SK-N-SH (cell line): Measurements from ENCODE around the gene ABCC4. TPM values are rescaled to one million over a fixed set of nuclear protein-coding genes. Genes with fewer than 3 reads are reported as not detected.

Experiments
- CTCF ChIA-PET: fragments of 300-600, 350-600 bp; formaldehyde crosslinking; extraction: SDS; loops from one replicate; lab custom pipeline; 2021; lab: Yijun Ruan, JAX
- POLR2A ChIA-PET: fragments of 350-600 bp; sonication (Branson Sonifier 250); formaldehyde crosslinking; extraction: SDS; loops from one replicate; lab custom pipeline; 2020; ENCODE audit warnings: antibody characterized with exemption, inconsistent platforms; lab: Yijun Ruan, JAX
- DNase-seq: peaks from one replicate; pipeline ENCODE4 v3.0.0; 2012
- H2AFZ ChIP-seq: fragments of 200-600 bp; sonication (generic); 2 replicates; pipeline ENCODE4 v1.8.1; 2016; ENCODE audit warnings: antibody characterized with exemption, mild to moderate bottlenecking, low read depth
- H3F3A ChIP-seq: fragments of 200-600 bp; sonication (generic); replicated peaks from 2 replicates; pipeline ENCODE3; 2016; ENCODE audit warnings: antibody characterized with exemption, mild to moderate bottlenecking; ENCODE audit not compliant: insufficient read depth
- H3K27ac ChIP-seq, 2 experiments: fragments of 200-500 bp in 1 of 2; fragments of 200-600 bp in 1 of 2; sonication (Bioruptor generic) in 1 of 2; sonication (generic), shearing (Covaris generic) in 1 of 2; 2 replicates each; pipeline versions ENCODE4 v1.5.1 to v1.6.1; 2014 to 2016; ENCODE audit warnings: low read depth in 2 of 2, inconsistent platforms in 1 of 2, low read length in 1 of 2, mild to moderate bottlenecking in 1 of 2, mixed read lengths in 1 of 2
- H3K27me3 ChIP-seq: fragments of 200-600 bp; sonication (generic), shearing (Covaris generic); 2 replicates; pipeline ENCODE4 v1.6.1; 2016; ENCODE audit warnings: mixed run types; ENCODE audit not compliant: insufficient read depth
- H3K36me3 ChIP-seq, 2 experiments: fragments of 200-500 bp in 1 of 2; fragments of 200-600 bp in 1 of 2; sonication (Bioruptor generic) in 1 of 2; sonication (generic) in 1 of 2; replicated peaks in 1 of 2; 2 replicates each; pipeline versions ENCODE3 to v1.5.1; 2014 to 2016; ENCODE audit warnings: low read length in 1 of 2, mild to moderate bottlenecking in 1 of 2; ENCODE audit not compliant: insufficient read depth in 2 of 2, control insufficient read depth in 1 of 2
- H3K4me1 ChIP-seq, 2 experiments: fragments of 200-500 bp in 1 of 2; fragments of 200-600 bp in 1 of 2; sonication (Bioruptor generic) in 1 of 2; sonication (generic), shearing (Covaris generic) in 1 of 2; 2 replicates each; pipeline versions ENCODE4 v1.5.1 to v1.6.1; 2014 to 2016; ENCODE audit warnings: low read depth in 1 of 2, low read length in 1 of 2, mixed run types in 1 of 2; ENCODE audit not compliant: insufficient read depth in 2 of 2, control insufficient read depth in 1 of 2
- H3K4me2 ChIP-seq: fragments of 200-600 bp; sonication (generic), shearing (Covaris generic); 2 replicates; pipeline ENCODE4 v1.6.1; 2017; ENCODE audit warnings: mixed run types
- H3K4me3 ChIP-seq, 2 experiments: fragments of 200-500 bp in 1 of 2; fragments of 200-600 bp in 1 of 2; sonication (Bioruptor generic) in 1 of 2; sonication (generic), shearing (Covaris generic) in 1 of 2; 2 replicates each; pipeline versions ENCODE4 v1.5.1 to v1.8.1; 2014 to 2016; ENCODE audit warnings: low read depth in 2 of 2, inconsistent platforms in 1 of 2, low read length in 1 of 2, mild to moderate bottlenecking in 1 of 2, mixed read lengths in 1 of 2, moderate library complexity in 1 of 2
- H3K79me2 ChIP-seq: fragments of 200-600 bp; sonication (generic); 2 replicates; pipeline ENCODE4 v1.8.1; 2017; ENCODE audit warnings: mild to moderate bottlenecking; ENCODE audit not compliant: insufficient read depth
- H3K9ac ChIP-seq: fragments of 200-600 bp; sonication (generic); 2 replicates; pipeline ENCODE4 v1.6.1; 2017; ENCODE audit warnings: mixed run types
- H3K9me2 ChIP-seq: fragments of 200-600 bp; sonication (generic); 2 replicates; pipeline ENCODE4 v1.6.1; 2017; ENCODE audit warnings: mixed run types
- H3K9me3 ChIP-seq: fragments of 200-600 bp; sonication (generic); 2 replicates; pipeline ENCODE4 v1.6.1; 2017; ENCODE audit warnings: mixed run types, mild to moderate bottlenecking, moderate library complexity
- H4K20me1 ChIP-seq: fragments of 200-600 bp; sonication (generic); 2 replicates; pipeline ENCODE4 v1.6.1; 2017; ENCODE audit warnings: mild to moderate bottlenecking, mixed run types; ENCODE audit not compliant: insufficient read depth
- CHD2 ChIP-seq: fragments of 150-350 bp; IDR thresholded peaks from 2 replicates; pipeline ENCODE4 v1.6.1; 2018; ENCODE audit warnings: low read length; ENCODE audit not compliant: partially characterized antibody
- CTCF ChIP-seq: fragments of 200-600 bp; sonication (generic); IDR thresholded peaks from 2 replicates; pipeline ENCODE4 v1.6.1; 2017; ENCODE audit warnings: antibody characterized with exemption, mild to moderate bottlenecking, moderate library complexity
- ELF1 ChIP-seq: IDR thresholded peaks from 2 replicates; pipeline ENCODE4 v1.4.0; 2012
- EZH2phosphoT487 ChIP-seq: fragments of 200-600 bp; sonication (generic); IDR thresholded peaks from 2 replicates; pipeline ENCODE4 v1.6.1; 2017; ENCODE audit warnings: low read depth, mixed run types, mild to moderate bottlenecking, antibody characterized with exemption, moderate library complexity, borderline replicate concordance
- FOXM1 ChIP-seq: IDR thresholded peaks from 2 replicates; pipeline ENCODE4 v1.4.0; 2012; ENCODE audit warnings: low read depth, mild to moderate bottlenecking
- MAX ChIP-seq: IDR thresholded peaks from 2 replicates; pipeline ENCODE4 v1.4.0; 2012; ENCODE audit warnings: low read depth
- MEF2A ChIP-seq: IDR thresholded peaks from 2 replicates; pipeline ENCODE4 v1.4.0; 2012; ENCODE audit warnings: low read depth, borderline replicate concordance
- NRF1 ChIP-seq: IDR thresholded peaks from 2 replicates; pipeline ENCODE4 v1.6.1; 2012; ENCODE audit warnings: low read depth, mild to moderate bottlenecking, low read length
- RFX5 ChIP-seq: IDR thresholded peaks from 2 replicates; pipeline ENCODE4 v1.6.1; 2012; ENCODE audit warnings: mild to moderate bottlenecking, improper control_type of control experiment, low read length
- SIN3A ChIP-seq: IDR thresholded peaks from 2 replicates; pipeline ENCODE4 v1.6.1; 2012; ENCODE audit warnings: low read depth, mild to moderate bottlenecking, low read length, moderate library complexity, borderline replicate concordance
- TAF1 ChIP-seq: IDR thresholded peaks from 2 replicates; pipeline ENCODE4 v1.6.1; 2012; ENCODE audit warnings: low read depth, mild to moderate bottlenecking, low read length, moderate library complexity, borderline replicate concordance
- TEAD4 ChIP-seq: IDR thresholded peaks from 2 replicates; pipeline ENCODE4 v1.4.0; 2012; ENCODE audit warnings: mild to moderate bottlenecking, borderline replicate concordance; ENCODE audit not compliant: insufficient read depth
- USF1 ChIP-seq: IDR thresholded peaks from 2 replicates; pipeline ENCODE4 v1.4.0; 2012; ENCODE audit warnings: low read depth, borderline replicate concordance
- ZBTB33 ChIP-seq: IDR thresholded peaks from 2 replicates; pipeline ENCODE4 v1.4.0; 2012; ENCODE audit warnings: low read depth, borderline replicate concordance
- WGBS: methylation state at CpG from one replicate; pipeline ENCODE4 v1.1.6; 2017; ENCODE audit warnings: low lambda C conversion rate; 5-methylcytosine and 5-hydroxymethylcytosine counted together
- polyA plus RNA-seq, 3 experiments: library from polyadenylated mRNA; depleted of rRNA; stranded (reverse); fragments of >200 nt; gene quantifications; 2 replicates each; pipeline ENCODE4 v1.2.3, GENCODE V29; 2012
- TF ChIP-seq, protein P1 (sequence below): fragments of 150-350 bp; IDR thresholded peaks from 2 replicates; pipeline ENCODE4 v1.6.1; 2016; ENCODE audit warnings: mild to moderate bottlenecking, low read depth, low read length
- TF ChIP-seq, protein P2 (sequence below): IDR thresholded peaks from 2 replicates; pipeline ENCODE4; 2012

The ABCC4 gene
- polyA plus RNA-seq, 1 of the 3 experiments (the other 2 are of a cell fraction) = 7.8 TPM

- Histone ChIP-seq H3K36me3 (peaks cover 0 to 6% of the 10 kb centered on the region in 2 experiments), H4K20me1 (no peaks in the 10 kb centered on the region), H3K9me3 (no peaks in the 10 kb centered on the region), H3K27me3 (no peaks in the 10 kb centered on the region), H3F3A (no peaks in the 10 kb centered on the region), H2AFZ (no peak overlapping the region), H3K79me2 (no peaks in the 10 kb centered on the region), H3K4me2 (no peak overlapping the region), H3K9ac (no peak overlapping the region)
- DNase-seq = no peak
- POLR2A ChIA-PET = no interaction called here
- 77% methylated on average over 3 of the region's 3 CpGs for WGBS
- TF ChIP-seq CTCF = no peak
- no peak for TF ChIP-seq ZBTB33
- TF ChIP-seq, all 33 proteins: peak for 0
- Histone ChIP-seq H3K4me3 (no peak overlapping the region), H3K9me2 (no peaks in the 10 kb centered on the region), H3K27ac (no peak overlapping the region), H3K4me1 (no peaks in the 10 kb centered on the region)
- CTCF ChIA-PET = no interaction called here
Measured at GRCh38 chr13:95050800-95051615, 250.2 kb downstream of the ABCC4 start.

- no peak for DNase-seq
- H4K20me1 ChIP-seq = no peaks in the 10 kb centered on the region
- H3K36me3 ChIP-seq = peaks cover 0 to 10% of the 10 kb centered on the region in 2 experiments
- H3K27ac ChIP-seq = no peak overlapping the region
- no peak overlapping the region for H3K4me3 ChIP-seq
- CTCF ChIA-PET = no interaction called here
- H3K27me3 ChIP-seq = no peaks in the 10 kb centered on the region
- 100% methylated on average over 1 of the region's 1 CpG for WGBS
- H3K4me1 ChIP-seq = no peaks in the 10 kb centered on the region
- H2AFZ ChIP-seq = no peak overlapping the region
- H3K9me3 ChIP-seq = no peaks in the 10 kb centered on the region
- no peaks in the 10 kb centered on the region for H3F3A ChIP-seq
- no peaks in the 10 kb centered on the region for H3K79me2 ChIP-seq
- POLR2A ChIA-PET = no interaction called here
- H3K9ac ChIP-seq = no peak overlapping the region
- H3K4me2 ChIP-seq = no peak overlapping the region
- H3K9me2 ChIP-seq = no peaks in the 10 kb centered on the region
- TF ChIP-seq RFX5 (no peak), USF1 (no peak), MAX (no peak), CHD2 (no peak), ELF1 (no peak), EZH2phosphoT487 (no peak), NRF1 (no peak), FOXM1 (no peak), TEAD4 (no peak), ZBTB33 (no peak), MEF2A (no peak), SIN3A (no peak), TAF1 (no peak)
- TF ChIP-seq, protein P1, sequence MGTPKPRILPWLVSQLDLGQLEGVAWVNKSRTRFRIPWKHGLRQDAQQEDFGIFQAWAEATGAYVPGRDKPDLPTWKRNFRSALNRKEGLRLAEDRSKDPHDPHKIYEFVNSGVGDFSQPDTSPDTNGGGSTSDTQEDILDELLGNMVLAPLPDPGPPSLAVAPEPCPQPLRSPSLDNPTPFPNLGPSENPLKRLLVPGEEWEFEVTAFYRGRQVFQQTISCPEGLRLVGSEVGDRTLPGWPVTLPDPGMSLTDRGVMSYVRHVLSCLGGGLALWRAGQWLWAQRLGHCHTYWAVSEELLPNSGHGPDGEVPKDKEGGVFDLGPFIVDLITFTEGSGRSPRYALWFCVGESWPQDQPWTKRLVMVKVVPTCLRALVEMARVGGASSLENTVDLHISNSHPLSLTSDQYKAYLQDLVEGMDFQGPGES = no peak
- TF ChIP-seq, protein P2, sequence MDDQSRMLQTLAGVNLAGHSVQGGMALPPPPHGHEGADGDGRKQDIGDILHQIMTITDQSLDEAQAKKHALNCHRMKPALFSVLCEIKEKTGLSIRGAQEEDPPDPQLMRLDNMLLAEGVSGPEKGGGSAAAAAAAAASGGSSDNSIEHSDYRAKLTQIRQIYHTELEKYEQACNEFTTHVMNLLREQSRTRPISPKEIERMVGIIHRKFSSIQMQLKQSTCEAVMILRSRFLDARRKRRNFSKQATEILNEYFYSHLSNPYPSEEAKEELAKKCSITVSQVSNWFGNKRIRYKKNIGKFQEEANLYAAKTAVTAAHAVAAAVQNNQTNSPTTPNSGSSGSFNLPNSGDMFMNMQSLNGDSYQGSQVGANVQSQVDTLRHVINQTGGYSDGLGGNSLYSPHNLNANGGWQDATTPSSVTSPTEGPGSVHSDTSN = no peak
Measured at GRCh38 chr13:95049772-95050171, 251.5 kb downstream of the ABCC4 start.
